ENCODE results near the gene SI.

- TF ChIP-seq, protein P1, sequence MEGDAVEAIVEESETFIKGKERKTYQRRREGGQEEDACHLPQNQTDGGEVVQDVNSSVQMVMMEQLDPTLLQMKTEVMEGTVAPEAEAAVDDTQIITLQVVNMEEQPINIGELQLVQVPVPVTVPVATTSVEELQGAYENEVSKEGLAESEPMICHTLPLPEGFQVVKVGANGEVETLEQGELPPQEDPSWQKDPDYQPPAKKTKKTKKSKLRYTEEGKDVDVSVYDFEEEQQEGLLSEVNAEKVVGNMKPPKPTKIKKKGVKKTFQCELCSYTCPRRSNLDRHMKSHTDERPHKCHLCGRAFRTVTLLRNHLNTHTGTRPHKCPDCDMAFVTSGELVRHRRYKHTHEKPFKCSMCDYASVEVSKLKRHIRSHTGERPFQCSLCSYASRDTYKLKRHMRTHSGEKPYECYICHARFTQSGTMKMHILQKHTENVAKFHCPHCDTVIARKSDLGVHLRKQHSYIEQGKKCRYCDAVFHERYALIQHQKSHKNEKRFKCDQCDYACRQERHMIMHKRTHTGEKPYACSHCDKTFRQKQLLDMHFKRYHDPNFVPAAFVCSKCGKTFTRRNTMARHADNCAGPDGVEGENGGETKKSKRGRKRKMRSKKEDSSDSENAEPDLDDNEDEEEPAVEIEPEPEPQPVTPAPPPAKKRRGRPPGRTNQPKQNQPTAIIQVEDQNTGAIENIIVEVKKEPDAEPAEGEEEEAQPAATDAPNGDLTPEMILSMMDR (IDR thresholded peaks at IDR 0.05; ENCODE audit: insufficient read depth, low read depth, low read length): no peak
- TF ChIP-seq EZH2 (IDR thresholded peaks at IDR 0.05; ENCODE audit: insufficient read depth, low read length): no peak
Observed at GRCh38 chr3:164984947-164985346, 93.3 kb downstream of the SI start.

All from astrocyte (in vitro differentiated cells and primary cell).